HFF-Myc (cell line): ENCODE data around the gene DIAPH3.

Source experiments
- DNase-seq: peaks from one replicate; pipeline ENCODE4 v3.0.0-alpha.2; 2011; ENCODE audit warnings: low read depth; ENCODE audit errors: extremely low read depth
- H3K4me3 ChIP-seq: replicated peaks from 2 replicates; pipeline ENCODE4 v1.5.1; 2011; ENCODE audit warnings: low read depth, mild to moderate bottlenecking, control low read depth, low read length
- CTCF ChIP-seq: IDR thresholded peaks from 2 replicates; pipeline ENCODE4 v1.5.1; 2012; ENCODE audit warnings: mild to moderate bottlenecking, low read depth, low read length, control low read depth; ENCODE audit errors: missing control alignments

The DIAPH3 gene

GRCh38 chr13:59690857-59691500 is 472.7 kb downstream of the DIAPH3 start:
- DNase-seq, result no peak
- TF ChIP-seq CTCF, result no peak
- no peak overlapping the region for H3K4me3 ChIP-seq

- H3K4me3 ChIP-seq, result no peak overlapping the region
- no peak for DNase-seq
- TF ChIP-seq CTCF, result no peak
These were observed 474.7 kb downstream of the DIAPH3 start for GRCh38 chr13:59689057-59689456.

- H3K4me3 ChIP-seq, result no peak overlapping the region
- no peak for TF ChIP-seq CTCF
- no peak for DNase-seq
These were observed 476.8 kb downstream of the DIAPH3 start for GRCh38 chr13:59686798-59687394.

GRCh38 chr13:59684105-59684504 is 479.6 kb downstream of the DIAPH3 start:
- no peak for DNase-seq
- no peak for TF ChIP-seq CTCF
- no peak overlapping the region for H3K4me3 ChIP-seq

- no peak for TF ChIP-seq CTCF
- no peak for DNase-seq
- H3K4me3 ChIP-seq, result no peak overlapping the region
These were observed 482.0 kb downstream of the DIAPH3 start for GRCh38 chr13:59681636-59682311.

GRCh38 chr13:59680429-59681024 is 483.2 kb downstream of the DIAPH3 start:
- DNase-seq, result no peak
- TF ChIP-seq CTCF, result peak; percentile 58
- H3K4me3 ChIP-seq, result no peak overlapping the region
